GM10266 (cell line): ENCODE data around the gene CLDN8.

Source experiments
- DNase-seq: peaks from one replicate; pipeline ENCODE4 v3.0.0; 2012; ENCODE audit errors: extremely low spot score
- CTCF ChIP-seq: IDR thresholded peaks from 2 replicates; pipeline ENCODE4 v1.5.1; 2012; ENCODE audit warnings: mild to moderate bottlenecking, low read depth; ENCODE audit not compliant: control insufficient read depth, insufficient read depth; ENCODE audit errors: missing control alignments

Gene CLDN8

GRCh38 chr21:30232011-30232410 is 16.1 kb upstream of the CLDN8 start:
- no peak for TF ChIP-seq CTCF

GRCh38 chr21:30227633-30228404 is 11.9 kb upstream of the CLDN8 start:
- no peak for DNase-seq
- TF ChIP-seq CTCF, result no peak

More at GRCh38 chr21:30232011-30232410, 16.1 kb upstream of the CLDN8 start:
- DNase-seq, result no peak

GRCh38 chr21:30227128-30227527 is 11.2 kb upstream of the CLDN8 start:
- DNase-seq, result no peak
- no peak for TF ChIP-seq CTCF

- DNase-seq, result no peak
- TF ChIP-seq CTCF, result no peak
Measured at GRCh38 chr21:30223596-30223995, 7.7 kb upstream of the CLDN8 start.

GRCh38 chr21:30222724-30223123 is 6.8 kb upstream of the CLDN8 start:
- no peak for TF ChIP-seq CTCF
- no peak for DNase-seq

GRCh38 chr21:30211071-30211470 is 4.8 kb downstream of the CLDN8 start:
- DNase-seq, result no peak
- TF ChIP-seq CTCF, result no peak

- no peak for DNase-seq
- TF ChIP-seq CTCF, result no peak
Measured at GRCh38 chr21:30209601-30210000, 6.3 kb downstream of the CLDN8 start.
